Measurements from ENCODE around the gene PSMB3. TPM values are rescaled to one million over a fixed set of nuclear protein-coding genes. Genes with fewer than 3 reads are reported as not detected.

Gene PSMB3
- 330 to 449 TPM (median 433 TPM) in 5 replicates for total RNA-seq (2022; extraction: Qiagen RNA extraction)

DNA sequence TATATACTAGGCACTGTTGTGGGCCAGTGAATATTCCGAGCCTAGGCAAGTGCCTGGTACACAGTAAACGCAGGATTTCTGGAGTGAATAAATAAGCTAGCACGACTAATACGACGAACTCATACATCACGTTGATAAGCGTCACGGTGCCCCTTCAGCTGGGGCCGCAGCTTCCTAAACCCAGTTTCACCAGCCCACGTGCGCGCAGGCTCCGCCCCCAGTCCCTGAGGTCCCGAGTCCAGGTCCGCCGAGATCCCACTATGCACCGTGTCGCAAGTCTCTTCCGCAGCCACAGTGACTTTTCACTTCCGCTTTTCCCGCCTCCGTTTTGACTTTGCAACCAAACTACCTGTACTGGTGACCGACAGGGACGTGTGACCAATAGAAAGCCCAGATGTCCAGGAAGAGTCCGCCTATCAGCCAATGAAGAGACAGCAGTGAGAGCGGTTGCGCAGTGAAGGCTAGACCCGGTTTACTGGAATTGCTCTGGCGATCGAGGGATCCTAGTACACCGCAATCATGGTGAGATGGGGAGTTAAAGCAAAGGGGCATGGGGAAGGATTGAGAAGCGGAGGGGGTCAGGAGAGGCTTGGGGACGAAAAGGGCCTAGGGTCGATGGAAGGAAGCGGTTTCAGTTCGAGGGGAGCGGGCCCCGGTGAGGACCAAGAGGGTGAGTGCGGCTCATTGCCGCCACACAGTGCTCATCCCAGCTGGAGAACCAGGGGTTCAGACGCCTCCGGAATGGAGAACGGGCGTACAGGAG is at the start of gene PSMB3:
TSS of gene PSMB3 (plus strand) at position 434 of the 763 bp plus-strand sequence. CDS start at position 520, 86 bp downstream.

DNA sequence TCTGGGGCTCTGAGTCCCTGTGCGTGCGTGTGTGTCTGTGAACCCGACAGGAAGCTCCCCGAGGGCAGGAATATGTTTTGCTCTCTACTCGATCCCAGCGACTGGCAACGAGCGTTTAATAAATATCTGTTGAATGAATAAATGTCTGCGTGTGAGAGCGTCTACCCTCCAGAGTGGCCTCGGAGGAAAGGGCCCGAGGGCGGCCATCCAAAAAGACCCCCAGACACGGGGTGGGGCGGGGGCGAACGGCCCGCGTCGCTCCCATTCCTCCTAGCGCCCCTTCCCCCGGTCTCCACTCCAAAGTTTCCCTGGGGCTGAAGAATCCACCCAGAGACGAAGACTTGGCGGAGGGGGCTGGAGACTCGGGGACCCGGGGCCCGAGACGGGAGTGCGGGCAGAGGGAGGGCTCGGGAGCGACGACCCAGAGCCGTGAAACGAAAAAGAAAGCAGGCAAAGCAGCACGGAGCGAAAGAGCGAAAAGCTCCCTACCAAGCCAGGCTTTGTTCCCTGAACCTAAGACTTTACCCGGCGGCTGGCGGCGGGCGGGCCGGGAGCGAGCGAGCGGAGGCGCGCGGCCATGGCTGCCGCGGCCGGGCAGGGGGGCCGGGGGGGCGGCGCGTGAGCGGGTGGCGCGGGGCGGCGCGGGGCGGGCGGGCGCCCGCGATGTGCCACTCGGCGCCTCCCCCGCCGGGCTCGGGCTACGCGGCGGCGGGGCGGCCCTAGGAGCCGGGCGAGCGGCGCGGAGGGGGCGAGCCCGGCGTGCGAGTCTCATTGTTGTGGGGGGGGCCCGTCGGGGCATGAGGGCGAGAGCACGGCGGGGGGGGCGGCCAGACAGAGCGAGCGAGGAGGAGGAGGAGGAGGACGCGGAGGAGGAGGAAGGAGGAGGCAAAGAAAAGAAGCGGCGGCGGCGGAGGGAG is 47.7 kb upstream of the PSMB3 start, which contains the start of gene MLLT6:
TSS of gene MLLT6 (plus strand) at position 668 of the 917 bp plus-strand sequence. CDS start 360 bp downstream, outside the sequence.

DNA sequence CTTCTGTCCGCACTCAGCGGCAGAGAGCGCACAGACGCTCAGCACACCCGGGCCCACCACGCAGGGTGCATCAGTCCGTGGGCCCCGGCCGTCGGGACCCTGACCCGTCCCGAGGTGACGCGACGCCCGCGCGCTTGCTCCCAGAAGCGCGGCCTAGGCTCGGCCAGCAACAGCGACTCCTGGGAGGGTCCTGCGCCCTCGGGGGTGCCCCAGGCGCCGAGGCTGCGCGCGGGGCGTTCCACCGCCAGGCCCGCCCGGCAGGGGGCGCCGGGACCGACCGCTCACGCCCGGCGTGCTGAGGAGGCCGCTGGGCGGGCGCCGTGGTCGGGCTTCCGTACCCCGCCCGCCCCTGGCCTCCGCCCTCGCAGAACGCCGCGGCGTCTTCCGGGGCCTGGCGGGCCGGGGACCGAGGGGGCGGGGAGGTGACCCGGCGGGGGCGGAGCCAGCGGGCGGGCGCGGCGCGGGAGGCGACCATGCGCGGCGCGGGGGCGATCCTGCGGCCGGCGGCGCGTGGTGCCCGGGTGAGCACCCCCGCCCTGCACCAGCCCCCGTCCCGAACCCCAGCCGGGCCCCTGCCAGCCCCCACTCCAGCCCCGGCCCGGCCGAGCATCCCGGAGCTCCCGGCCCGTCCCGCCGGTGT is 22.5 kb upstream of the PSMB3 start, which contains the start of gene CISD3:
TSS of gene CISD3 (plus strand) at position 456 of the 640 bp plus-strand sequence. CDS start at position 474, 18 bp downstream.

DNA sequence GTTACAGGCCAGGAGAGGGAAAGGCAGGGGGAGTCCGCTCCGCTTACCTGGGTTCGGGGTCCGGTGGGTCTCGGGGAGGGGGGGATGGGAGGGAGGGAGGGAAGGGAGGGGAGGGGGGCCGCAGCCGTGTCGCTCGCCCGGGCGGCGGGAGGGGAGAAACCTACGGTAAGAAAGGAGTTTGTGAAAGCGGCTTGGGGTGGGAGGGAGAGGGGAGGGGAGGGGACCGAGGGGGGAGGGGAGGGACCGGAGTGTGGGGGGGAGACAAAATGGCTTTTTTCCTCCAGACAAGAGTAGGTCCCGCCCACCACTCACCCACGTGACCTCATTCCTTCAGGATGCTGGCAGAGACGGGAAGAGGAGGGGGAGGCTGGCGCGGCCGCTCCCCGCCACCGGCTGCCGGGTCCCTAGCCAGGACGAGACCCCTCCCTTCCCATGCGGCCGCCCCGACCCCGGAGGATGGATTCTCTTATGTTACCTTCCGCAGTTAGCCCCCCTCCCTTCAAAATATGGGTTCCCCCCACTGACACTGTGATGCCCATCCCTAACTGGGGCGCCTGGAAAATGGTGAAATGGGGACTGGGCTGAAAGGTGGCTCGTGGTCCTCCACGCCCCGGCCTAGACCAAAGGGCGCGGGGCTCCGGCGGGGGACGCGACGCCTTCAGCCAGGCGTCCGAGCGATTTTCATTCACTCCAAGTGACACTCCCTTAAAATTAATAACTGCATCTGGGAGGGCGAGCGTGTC is 4.2 kb upstream of the PSMB3 start, which contains the start of gene PCGF2:
TSS of gene PCGF2 (minus strand) at position 188 of the 743 bp plus-strand sequence. CDS start 7,934 bp downstream, outside the sequence.

DNA sequence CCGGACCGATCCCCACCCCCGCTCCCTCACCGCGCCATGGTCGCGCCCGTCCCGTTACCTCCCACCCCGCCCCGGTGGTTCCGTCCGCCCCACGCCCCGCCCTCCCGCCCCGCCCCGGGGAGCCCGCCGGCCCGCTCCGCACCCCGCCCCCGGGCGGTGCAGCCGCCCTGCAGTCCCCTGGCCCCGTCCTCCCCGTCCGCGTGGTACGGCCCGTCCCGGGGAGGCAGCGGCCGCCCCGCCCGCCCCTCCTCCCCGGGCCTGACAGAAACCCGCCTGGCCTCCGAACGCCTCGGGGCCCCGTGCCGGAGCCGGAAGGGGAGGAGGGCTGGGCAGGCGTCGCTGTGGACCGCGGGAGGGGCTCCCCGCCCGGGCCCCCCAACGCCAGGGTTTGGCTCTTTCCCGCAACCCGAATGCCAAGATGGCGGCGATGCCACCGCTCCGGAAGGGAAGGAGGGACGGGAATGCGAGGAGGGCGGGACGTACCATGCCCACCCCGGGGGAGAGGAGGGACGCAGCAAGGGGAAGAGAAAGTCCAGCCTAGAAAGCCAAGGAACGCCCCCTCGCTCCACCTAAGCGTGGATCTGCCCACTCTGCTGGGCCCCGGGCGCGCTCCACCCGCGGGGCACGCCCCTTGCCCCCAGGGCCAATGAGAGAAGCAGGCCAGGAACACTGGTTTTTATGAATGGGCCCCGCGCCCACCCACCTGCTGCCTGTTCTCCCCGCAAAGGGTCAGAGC is 47.1 kb downstream of the PSMB3 start, which contains the start of gene PIP4K2B:
TSS of gene PIP4K2B (minus strand) at position 56 of the 736 bp plus-strand sequence. CDS start 132 bp downstream, outside the sequence.

Other genes starting within 250 kb of the PSMB3 start
- gene SRCIN1, start 146.8 kb upstream of the PSMB3 start, total RNA-seq (2022; extraction: Qiagen RNA extraction), result 2.0 to 3.3 TPM (median 2.8 TPM) in 5 replicates
- 10.2 to 14.0 TPM (median 13.5 TPM) in 5 replicates for gene EPOP, start 77.8 kb upstream of the PSMB3 start, total RNA-seq (2022; extraction: Qiagen RNA extraction)
- 21.4 to 36.3 TPM (median 34.3 TPM) in 5 replicates for gene MLLT6, start 47.5 kb upstream of the PSMB3 start, total RNA-seq (2022; extraction: Qiagen RNA extraction)
- 50.3 to 99.9 TPM (median 91.2 TPM) in 5 replicates for gene CISD3, start 22.4 kb upstream of the PSMB3 start, total RNA-seq (2022; extraction: Qiagen RNA extraction)
- 34.1 to 69.7 TPM (median 62.4 TPM) in 5 replicates for gene PCGF2, start 4.4 kb upstream of the PSMB3 start, total RNA-seq (2022; extraction: Qiagen RNA extraction)
- gene PIP4K2B, start 46.8 kb downstream of the PSMB3 start, total RNA-seq (2022; extraction: Qiagen RNA extraction), result 37.3 to 45.1 TPM (median 40.1 TPM) in 5 replicates
- 21.6 to 26.3 TPM (median 21.9 TPM) in 5 replicates for gene CWC25, start 72.6 kb downstream of the PSMB3 start, total RNA-seq (2022; extraction: Qiagen RNA extraction)
- gene RPL23, start 101.0 kb downstream of the PSMB3 start, total RNA-seq (2022; extraction: Qiagen RNA extraction), result 2,464 to 3,040 TPM (median 2,725 TPM) in 5 replicates
- gene LASP1, start 117.3 kb downstream of the PSMB3 start, total RNA-seq (2022; extraction: Qiagen RNA extraction), result 237 to 268 TPM (median 261 TPM) in 5 replicates
- gene FBXO47, start 214.7 kb downstream of the PSMB3 start, total RNA-seq (2022; extraction: Qiagen RNA extraction), result not detected in 5 replicates

Data from A549 treated with CORT108297 at 1 μM for 4 hours (cell line).